Tibial artery (tissue), 4 donors: ENCODE measurements around the gene KLHL14.

Experiments used
- DNase-seq, 2 donors: peaks; one replicate each; pipeline ENCODE4 v3.0.0-alpha.2; 2019
- H3K27ac ChIP-seq, 2 donors: fragments of 200-600 bp; sonication (generic) in 1 of 2; 1 replicate in 1 of 2; 2 replicates in 1 of 2; pipeline ENCODE4 v1.5.1; 2018 to 2019; ENCODE audit warnings: mild to moderate bottlenecking in 1 of 2
- H3K27me3 ChIP-seq, 2 donors: fragments of 200-600 bp; sonication (generic) in 1 of 2; one replicate each; pipeline versions ENCODE4 v1.5.1 to v1.6.0; 2016 to 2019
- H3K36me3 ChIP-seq, 3 donors: fragments of 200-600 bp; sonication (generic) in 2 of 3; one replicate each; pipeline ENCODE4 v1.5.1; 2016 to 2019; ENCODE audit warnings: mild to moderate bottlenecking in 2 of 3
- H3K4me1 ChIP-seq, 4 donors: fragments of 200-600 bp; sonication (generic) in 2 of 4; 1 replicate in 3 of 4; 2 replicates in 1 of 4; pipeline ENCODE4 v1.5.1; 2016 to 2019
- H3K4me3 ChIP-seq, 2 donors: fragments of 200-600 bp; sonication (generic) in 1 of 2; 1 replicate in 1 of 2; 2 replicates in 1 of 2; pipeline ENCODE4 v1.5.1; 2018 to 2019; ENCODE audit warnings: mild to moderate bottlenecking in 2 of 2
- H3K9me3 ChIP-seq, 3 donors: fragments of 200-600 bp; sonication (generic) in 1 of 3; one replicate each; pipeline ENCODE4 v1.5.1; 2016 to 2019
- intact Hi-C: fragments of 100-400 bp; cut with DNase I; formaldehyde crosslinking; loops from one replicate; pipeline ENCODE4 v1.15.0; 2023; ENCODE audit warnings: low total_unique reads
- TF ChIP-seq, protein P1 (sequence below), 2 experiments: fragments of 200-600 bp in 1 of 2; fragments of 450-650 bp in 1 of 2; IDR thresholded peaks; one replicate each; pipeline ENCODE4 v1.5.1; 2017 to 2019; ENCODE audit warnings: antibody characterized with exemption in 2 of 2, mild to moderate bottlenecking in 1 of 2, moderate library complexity in 1 of 2

KLHL14 gene, protein sequence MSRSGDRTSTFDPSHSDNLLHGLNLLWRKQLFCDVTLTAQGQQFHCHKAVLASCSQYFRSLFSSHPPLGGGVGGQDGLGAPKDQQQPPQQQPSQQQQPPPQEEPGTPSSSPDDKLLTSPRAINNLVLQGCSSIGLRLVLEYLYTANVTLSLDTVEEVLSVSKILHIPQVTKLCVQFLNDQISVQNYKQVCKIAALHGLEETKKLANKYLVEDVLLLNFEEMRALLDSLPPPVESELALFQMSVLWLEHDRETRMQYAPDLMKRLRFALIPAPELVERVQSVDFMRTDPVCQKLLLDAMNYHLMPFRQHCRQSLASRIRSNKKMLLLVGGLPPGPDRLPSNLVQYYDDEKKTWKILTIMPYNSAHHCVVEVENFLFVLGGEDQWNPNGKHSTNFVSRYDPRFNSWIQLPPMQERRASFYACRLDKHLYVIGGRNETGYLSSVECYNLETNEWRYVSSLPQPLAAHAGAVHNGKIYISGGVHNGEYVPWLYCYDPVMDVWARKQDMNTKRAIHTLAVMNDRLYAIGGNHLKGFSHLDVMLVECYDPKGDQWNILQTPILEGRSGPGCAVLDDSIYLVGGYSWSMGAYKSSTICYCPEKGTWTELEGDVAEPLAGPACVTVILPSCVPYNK

DNA sequence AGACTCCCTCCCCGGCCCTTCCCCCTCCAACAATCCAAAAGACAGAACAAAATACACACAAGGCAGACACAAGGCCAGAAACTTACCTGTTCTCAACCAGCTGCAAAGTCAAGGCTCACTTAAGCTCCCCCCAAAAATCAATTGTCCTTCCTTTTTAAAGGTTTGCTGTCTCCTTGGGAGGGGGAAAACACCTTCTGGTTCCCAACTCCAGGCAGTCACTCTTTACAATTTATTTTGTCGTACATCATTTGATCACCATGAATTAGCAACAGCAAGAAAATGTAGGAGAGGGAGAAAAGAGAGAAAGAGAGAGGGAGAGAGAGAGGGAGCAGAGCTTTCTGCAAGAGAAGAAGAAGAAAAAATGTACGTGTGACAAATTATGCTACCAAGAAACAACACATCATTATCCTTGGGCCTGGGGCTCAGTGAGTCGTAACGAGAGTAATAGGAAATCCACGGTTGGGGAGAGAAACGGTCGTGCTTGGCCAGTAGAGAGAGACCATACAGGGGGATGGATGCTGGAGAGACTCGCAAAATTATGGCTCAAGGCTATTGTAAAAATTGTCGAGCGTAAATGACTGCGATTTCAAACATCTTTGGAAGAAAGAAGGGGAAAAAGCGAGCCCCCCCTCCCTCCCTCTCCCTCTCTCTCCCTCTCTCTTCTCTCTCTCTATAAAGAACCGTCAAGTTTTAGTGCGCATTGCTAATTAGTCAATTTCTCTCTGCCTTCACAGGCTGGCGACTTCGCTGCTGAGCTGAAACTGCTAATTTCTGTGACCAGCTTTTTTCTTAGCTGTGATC, at the start of gene KLHL14:
Gene KLHL14 (minus strand): TSS at position 443 of the 801 bp plus-strand sequence. CDS start 2,432 bp downstream, outside the sequence.
- H3K9me3 ChIP-seq: no peaks in the 10 kb centered on the region
- H3K27me3 ChIP-seq: peaks cover 0 to 37% of the 10 kb centered on the region in 2 donors
- peaks cover 0 to 34% (median 21%) of the 10 kb centered on the region in 4 donors for H3K4me1 ChIP-seq
- intact Hi-C loops: no loop called here
- no peak for DNase-seq
- no peaks in the 10 kb centered on the region for H3K36me3 ChIP-seq
- H3K4me3 ChIP-seq: peak within 1 kb of the TSS; percentile 27 to 52
- H3K27ac ChIP-seq: no peak within 1 kb of the TSS
- TF ChIP-seq, protein P1, sequence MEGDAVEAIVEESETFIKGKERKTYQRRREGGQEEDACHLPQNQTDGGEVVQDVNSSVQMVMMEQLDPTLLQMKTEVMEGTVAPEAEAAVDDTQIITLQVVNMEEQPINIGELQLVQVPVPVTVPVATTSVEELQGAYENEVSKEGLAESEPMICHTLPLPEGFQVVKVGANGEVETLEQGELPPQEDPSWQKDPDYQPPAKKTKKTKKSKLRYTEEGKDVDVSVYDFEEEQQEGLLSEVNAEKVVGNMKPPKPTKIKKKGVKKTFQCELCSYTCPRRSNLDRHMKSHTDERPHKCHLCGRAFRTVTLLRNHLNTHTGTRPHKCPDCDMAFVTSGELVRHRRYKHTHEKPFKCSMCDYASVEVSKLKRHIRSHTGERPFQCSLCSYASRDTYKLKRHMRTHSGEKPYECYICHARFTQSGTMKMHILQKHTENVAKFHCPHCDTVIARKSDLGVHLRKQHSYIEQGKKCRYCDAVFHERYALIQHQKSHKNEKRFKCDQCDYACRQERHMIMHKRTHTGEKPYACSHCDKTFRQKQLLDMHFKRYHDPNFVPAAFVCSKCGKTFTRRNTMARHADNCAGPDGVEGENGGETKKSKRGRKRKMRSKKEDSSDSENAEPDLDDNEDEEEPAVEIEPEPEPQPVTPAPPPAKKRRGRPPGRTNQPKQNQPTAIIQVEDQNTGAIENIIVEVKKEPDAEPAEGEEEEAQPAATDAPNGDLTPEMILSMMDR (IDR thresholded peaks at IDR 0.05): no peak

DNA sequence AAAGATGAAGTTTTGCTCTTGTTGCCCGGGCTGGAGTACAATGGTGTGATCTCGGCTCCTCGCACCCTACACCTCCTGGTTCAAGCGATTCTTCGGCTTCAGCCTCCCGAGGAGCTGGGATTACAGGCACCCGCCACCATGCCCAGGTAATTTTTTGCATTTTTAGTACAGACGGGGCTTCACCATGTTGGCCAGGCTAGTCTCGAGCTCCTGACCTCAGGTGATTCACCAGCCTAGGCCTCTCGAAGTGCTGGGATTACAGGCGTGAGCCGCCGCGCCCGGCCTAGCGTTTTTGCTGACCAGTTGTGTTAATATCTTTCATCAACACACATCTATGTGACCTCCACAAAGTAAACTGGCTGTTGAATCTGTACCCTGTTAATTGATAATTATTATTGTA, 49.4 kb upstream of the KLHL14 start:
- H3K36me3 ChIP-seq: no peaks in the 10 kb centered on the region
- H3K4me3 ChIP-seq: no peak overlapping the region
- TF ChIP-seq, protein P1 (IDR thresholded peaks at IDR 0.05): no peak
- H3K4me1 ChIP-seq: no peaks in the 10 kb centered on the region
- H3K27ac ChIP-seq: no peak overlapping the region
- no peaks in the 10 kb centered on the region for H3K27me3 ChIP-seq
- no peaks in the 10 kb centered on the region for H3K9me3 ChIP-seq
- intact Hi-C loops: no loop called here
- DNase-seq: no peak

DNA sequence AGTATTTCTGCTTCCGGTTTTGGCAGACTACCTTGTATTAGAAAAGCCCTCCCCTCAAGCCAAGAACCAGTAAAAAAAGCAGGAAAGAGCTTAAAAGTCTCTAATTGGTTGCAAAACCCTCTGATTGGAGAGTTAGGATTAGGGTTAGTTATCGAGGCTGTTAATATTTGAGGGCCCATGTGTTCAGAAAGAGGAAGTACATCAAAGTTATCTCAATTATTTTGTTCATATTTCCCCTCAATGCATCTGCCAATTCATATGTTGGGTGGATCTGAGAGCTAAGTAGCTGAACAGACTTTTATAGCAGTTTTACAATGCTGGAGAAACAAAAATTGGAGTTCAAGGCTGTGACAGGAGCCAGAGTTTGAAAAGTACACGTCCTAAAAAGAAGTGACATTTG, 43.1 kb upstream of the KLHL14 start:
- no peaks in the 10 kb centered on the region for H3K36me3 ChIP-seq
- TF ChIP-seq, protein P1 (IDR thresholded peaks at IDR 0.05): no peak
- H3K4me1 ChIP-seq: no peaks in the 10 kb centered on the region
- no peaks in the 10 kb centered on the region for H3K27me3 ChIP-seq
- H3K27ac ChIP-seq: no peak overlapping the region
- no peaks in the 10 kb centered on the region for H3K9me3 ChIP-seq
- intact Hi-C loops: no loop called here
- H3K4me3 ChIP-seq: no peak overlapping the region
- no peak for DNase-seq

DNA sequence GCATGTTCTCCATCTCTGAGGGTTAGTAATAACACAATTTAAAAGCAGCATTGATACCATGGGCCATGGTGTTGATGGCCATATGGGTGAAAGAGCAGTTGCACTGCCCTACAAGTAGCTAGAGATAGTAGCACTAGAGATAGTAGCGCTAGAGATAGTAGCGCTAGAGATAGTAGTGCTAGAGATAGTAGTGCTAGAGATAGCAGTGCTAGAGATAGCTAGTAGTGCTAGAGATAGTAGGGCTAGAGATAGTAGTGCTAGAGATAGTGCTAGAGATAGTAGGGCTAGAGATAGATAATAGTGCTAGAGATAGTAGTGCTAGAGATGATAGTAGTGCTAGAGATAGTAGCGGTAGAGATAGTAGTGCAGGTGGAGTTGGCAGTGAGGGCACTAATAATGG, 39.5 kb upstream of the KLHL14 start:
- TF ChIP-seq, protein P1 (IDR thresholded peaks at IDR 0.05): no peak
- H3K36me3 ChIP-seq: no peaks in the 10 kb centered on the region
- no peaks in the 10 kb centered on the region for H3K4me1 ChIP-seq
- no peak for DNase-seq
- H3K27ac ChIP-seq: no peak overlapping the region
- no peak overlapping the region for H3K4me3 ChIP-seq
- no peaks in the 10 kb centered on the region for H3K9me3 ChIP-seq
- no peaks in the 10 kb centered on the region for H3K27me3 ChIP-seq
- intact Hi-C loops: no loop called here

DNA sequence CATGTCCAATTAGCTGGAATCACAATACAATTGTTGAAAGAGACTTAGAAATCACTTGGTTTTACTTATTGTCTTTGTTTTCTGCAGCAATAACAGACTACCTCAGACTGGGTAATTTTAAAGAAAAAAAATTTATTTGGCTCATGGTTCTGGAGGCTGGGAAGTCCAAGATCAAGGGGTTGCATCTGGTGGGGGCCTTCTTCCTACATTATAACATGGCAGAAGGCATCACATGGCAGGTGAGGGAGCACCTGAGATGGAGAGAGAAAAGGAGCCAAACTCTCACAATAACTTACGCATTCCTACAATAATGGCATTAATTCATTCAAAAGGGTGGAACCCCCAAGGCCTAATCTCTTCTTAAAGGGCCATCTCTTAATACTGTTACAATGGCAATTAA, 37.5 kb upstream of the KLHL14 start:
- intact Hi-C loops: no loop called here
- no peak for DNase-seq
- H3K9me3 ChIP-seq: no peaks in the 10 kb centered on the region
- no peaks in the 10 kb centered on the region for H3K27me3 ChIP-seq
- H3K4me3 ChIP-seq: no peak overlapping the region
- H3K36me3 ChIP-seq: no peaks in the 10 kb centered on the region
- TF ChIP-seq, protein P1 (IDR thresholded peaks at IDR 0.05): no peak
- H3K27ac ChIP-seq: no peak overlapping the region
- H3K4me1 ChIP-seq: no peaks in the 10 kb centered on the region
